OCI-LY1 (cell line): ENCODE results near the gene RTTN.

ENCODE experiments used
- CTCF ChIP-seq: fragments of 200-600 bp; sonication (generic), shearing (Covaris generic); IDR thresholded peaks from 2 replicates; pipeline ENCODE4 v1.5.1; 2017; ENCODE audit warnings: mild to moderate bottlenecking, antibody characterized with exemption, low read length, moderate library complexity, mixed read lengths
- EZH2 ChIP-seq: fragments of 200-600 bp; sonication (generic), shearing (Covaris generic); IDR thresholded peaks from 2 replicates; pipeline ENCODE4 v1.8.0; 2017; ENCODE audit warnings: borderline replicate concordance, mixed run types, mild to moderate bottlenecking, antibody characterized with exemption, low read length, moderate library complexity, mixed read lengths

- no peak for TF ChIP-seq CTCF
- TF ChIP-seq EZH2 = no peak
Observed at GRCh38 chr18:70036168-70036567, 169.3 kb downstream of the RTTN start.
